Immature natural killer cell (primary cell): Measurements from ENCODE around the gene POP5. TPM values are rescaled to one million over a fixed set of nuclear protein-coding genes. Genes with fewer than 3 reads are reported as not detected.

Experiments
- DNase-seq, 3 donors: peaks; one replicate each; pipeline ENCODE4 v3.0.0; 2022; ENCODE audit warnings: mixed read lengths in 1 of 3
- H3K27ac Mint-ChIP-seq, 6 donors: one replicate each; pipeline ENCODE4 v1.8.0; 2020; ENCODE audit warnings: mixed read lengths in 6 of 6, mild to moderate bottlenecking in 5 of 6, inconsistent platforms in 4 of 6, moderate library complexity in 3 of 6
- H3K27me3 Mint-ChIP-seq, 3 donors: one replicate each; pipeline ENCODE4 v1.8.0; 2020 to 2021; ENCODE audit warnings: low read depth in 3 of 3, mild to moderate bottlenecking in 3 of 3, mixed read lengths in 3 of 3, moderate library complexity in 3 of 3, inconsistent platforms in 1 of 3
- H3K36me3 Mint-ChIP-seq, 3 donors: one replicate each; pipeline ENCODE4 v1.8.0; 2020; ENCODE audit warnings: mixed read lengths in 3 of 3, inconsistent platforms in 2 of 3, mild to moderate bottlenecking in 2 of 3
- H3K4me1 Mint-ChIP-seq, 2 donors: one replicate each; pipeline ENCODE4 v1.8.0; 2020; ENCODE audit warnings: inconsistent platforms in 2 of 2, mild to moderate bottlenecking in 2 of 2, mixed read lengths in 2 of 2, moderate library complexity in 1 of 2
- H3K4me3 Mint-ChIP-seq, 5 donors: one replicate each; pipeline ENCODE4 v1.8.0; 2020; ENCODE audit warnings: mild to moderate bottlenecking in 5 of 5, mixed read lengths in 5 of 5, inconsistent platforms in 3 of 5, moderate library complexity in 3 of 5
- H3K9me3 Mint-ChIP-seq, 6 donors: one replicate each; pipeline ENCODE4 v1.8.0; 2020; ENCODE audit warnings: mild to moderate bottlenecking in 6 of 6, mixed read lengths in 6 of 6, inconsistent platforms in 4 of 6, moderate library complexity in 3 of 6
- polyA plus RNA-seq, 3 donors: library from polyadenylated mRNA; unstranded; fragments of 300-500 nt; fragmentation: Illumina TruSeq; gene quantifications; one replicate each; pipeline ENCODE4 v1.2.3, GENCODE V29; 2021

The POP5 gene
- polyA plus RNA-seq, 3 donors from 2014 or later: 86.2 to 110 (median 101) TPM

DNA sequence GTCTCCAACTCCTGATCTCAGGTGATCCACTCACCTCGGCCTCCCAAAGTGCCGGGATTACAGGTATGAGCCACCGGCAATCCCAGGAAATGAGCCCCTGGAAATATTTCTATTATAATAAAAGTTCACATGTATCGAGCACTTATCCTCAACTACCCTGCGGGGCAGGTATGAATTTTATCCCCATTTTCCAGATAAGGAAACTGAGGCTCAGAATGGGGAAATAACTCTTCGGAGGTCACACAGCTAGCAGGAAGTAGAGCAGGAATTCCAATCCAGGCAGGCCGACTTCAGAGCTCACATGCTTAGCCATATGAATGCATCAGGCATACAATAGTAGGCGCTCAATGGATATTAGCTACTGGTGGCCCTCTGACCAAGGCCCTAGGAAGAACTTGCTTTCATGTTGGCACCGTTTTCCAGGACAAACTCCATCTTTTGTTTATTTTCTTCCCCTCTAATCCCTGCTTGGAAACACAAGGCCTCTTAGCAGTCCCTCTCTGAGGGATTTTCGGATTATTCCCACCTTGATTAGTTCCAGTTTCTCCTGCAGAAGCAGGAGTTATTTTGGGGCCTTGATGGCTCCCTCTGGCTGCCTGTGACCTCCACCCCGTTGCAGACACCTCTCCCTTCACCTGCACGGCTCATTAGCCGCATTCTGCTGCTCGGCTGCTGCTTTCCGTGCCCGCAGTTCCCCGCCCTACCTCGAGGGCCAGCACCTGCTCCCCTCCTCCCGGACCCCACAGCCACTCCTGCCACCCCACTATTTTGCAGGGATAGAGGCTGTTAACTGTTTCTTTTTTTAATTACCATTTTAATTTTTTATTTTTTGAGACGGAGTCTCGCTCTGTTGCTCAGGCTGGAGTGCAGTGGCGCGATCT, 18.7 kb upstream of the POP5 start:
- no peak overlapping the region for H3K4me3 Mint-ChIP-seq
- no peak for DNase-seq
- peak overlapping the region in 1 of 6 donors; percentile 34 for H3K27ac Mint-ChIP-seq
- peaks cover 0 to 14% (median 4%) of the 10 kb centered on the region in 3 donors for H3K27me3 Mint-ChIP-seq
- no peaks in the 10 kb centered on the region for H3K9me3 Mint-ChIP-seq
- H3K4me1 Mint-ChIP-seq: no peaks in the 10 kb centered on the region
- H3K36me3 Mint-ChIP-seq: no peaks in the 10 kb centered on the region

- peaks cover 0 to 14% (median 3%) of the 10 kb centered on the region in 3 donors for H3K27me3 Mint-ChIP-seq
- H3K4me1 Mint-ChIP-seq: no peaks in the 10 kb centered on the region
- H3K9me3 Mint-ChIP-seq: no peaks in the 10 kb centered on the region
- H3K27ac Mint-ChIP-seq: no peak overlapping the region
- no peak for DNase-seq
- H3K4me3 Mint-ChIP-seq: no peak overlapping the region
- H3K36me3 Mint-ChIP-seq: no peaks in the 10 kb centered on the region
These were observed 17.7 kb upstream of the POP5 start for GRCh38 chr12:120598674-120599463.

GRCh38 chr12:120597861-120598260, 16.7 kb upstream of the POP5 start:
- no peaks in the 10 kb centered on the region for H3K4me1 Mint-ChIP-seq
- DNase-seq: no peak
- peaks cover 0 to 14% (median 3%) of the 10 kb centered on the region in 3 donors for H3K27me3 Mint-ChIP-seq
- H3K9me3 Mint-ChIP-seq: no peaks in the 10 kb centered on the region
- peak overlapping the region in 2 of 6 donors; percentile 28 to 57 for H3K27ac Mint-ChIP-seq
- no peaks in the 10 kb centered on the region for H3K36me3 Mint-ChIP-seq
- H3K4me3 Mint-ChIP-seq: no peak overlapping the region

DNA sequence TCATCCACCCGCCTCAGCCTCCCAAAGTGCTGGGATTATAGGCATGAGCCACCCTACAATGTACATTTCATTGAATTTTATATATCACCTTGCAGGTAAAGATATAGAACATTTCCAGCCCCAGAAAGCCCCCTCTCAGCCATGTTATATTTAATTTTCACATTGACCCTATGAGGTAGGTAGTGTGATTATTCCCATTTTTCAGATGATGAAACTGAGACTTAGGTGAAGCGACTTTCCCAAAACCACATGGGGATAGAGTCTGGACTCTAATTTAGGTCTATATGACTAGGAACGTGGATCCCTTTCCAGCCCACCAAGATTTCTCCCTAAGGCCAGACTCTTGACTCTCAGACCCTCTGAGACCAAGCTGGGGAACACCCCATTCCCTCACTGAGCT, 15.7 kb upstream of the POP5 start:
- Mint-ChIP-seq H3K27me3 (peaks cover 0 to 14% (median under 1%) of the 10 kb centered on the region in 3 donors), H3K36me3 (no peaks in the 10 kb centered on the region), H3K4me3 (no peak overlapping the region), H3K27ac (no peak overlapping the region), H3K9me3 (no peaks in the 10 kb centered on the region), H3K4me1 (no peaks in the 10 kb centered on the region)
- DNase-seq: no peak

GRCh38 chr12:120592121-120593049, 11.2 kb upstream of the POP5 start:
- Mint-ChIP-seq H3K27me3 (peaks cover 0 to 4% (median 2%) of the 10 kb centered on the region in 3 donors), H3K9me3 (peaks cover 0 to 1% (median 0%) of the 10 kb centered on the region in 6 donors), H3K4me1 (no peaks in the 10 kb centered on the region), H3K36me3 (no peaks in the 10 kb centered on the region), H3K27ac (no peak overlapping the region), H3K4me3 (no peak overlapping the region)
- no peak for DNase-seq

GRCh38 chr12:120590741-120591407, 9.7 kb upstream of the POP5 start:
- no peak for DNase-seq
- Mint-ChIP-seq H3K4me3 (no peak overlapping the region), H3K27ac (no peak overlapping the region), H3K4me1 (no peaks in the 10 kb centered on the region), H3K36me3 (no peaks in the 10 kb centered on the region), H3K9me3 (peaks cover 0 to 1% (median 0%) of the 10 kb centered on the region in 6 donors), H3K27me3 (peaks cover 0 to 3% (median 2%) of the 10 kb centered on the region in 3 donors)

DNA sequence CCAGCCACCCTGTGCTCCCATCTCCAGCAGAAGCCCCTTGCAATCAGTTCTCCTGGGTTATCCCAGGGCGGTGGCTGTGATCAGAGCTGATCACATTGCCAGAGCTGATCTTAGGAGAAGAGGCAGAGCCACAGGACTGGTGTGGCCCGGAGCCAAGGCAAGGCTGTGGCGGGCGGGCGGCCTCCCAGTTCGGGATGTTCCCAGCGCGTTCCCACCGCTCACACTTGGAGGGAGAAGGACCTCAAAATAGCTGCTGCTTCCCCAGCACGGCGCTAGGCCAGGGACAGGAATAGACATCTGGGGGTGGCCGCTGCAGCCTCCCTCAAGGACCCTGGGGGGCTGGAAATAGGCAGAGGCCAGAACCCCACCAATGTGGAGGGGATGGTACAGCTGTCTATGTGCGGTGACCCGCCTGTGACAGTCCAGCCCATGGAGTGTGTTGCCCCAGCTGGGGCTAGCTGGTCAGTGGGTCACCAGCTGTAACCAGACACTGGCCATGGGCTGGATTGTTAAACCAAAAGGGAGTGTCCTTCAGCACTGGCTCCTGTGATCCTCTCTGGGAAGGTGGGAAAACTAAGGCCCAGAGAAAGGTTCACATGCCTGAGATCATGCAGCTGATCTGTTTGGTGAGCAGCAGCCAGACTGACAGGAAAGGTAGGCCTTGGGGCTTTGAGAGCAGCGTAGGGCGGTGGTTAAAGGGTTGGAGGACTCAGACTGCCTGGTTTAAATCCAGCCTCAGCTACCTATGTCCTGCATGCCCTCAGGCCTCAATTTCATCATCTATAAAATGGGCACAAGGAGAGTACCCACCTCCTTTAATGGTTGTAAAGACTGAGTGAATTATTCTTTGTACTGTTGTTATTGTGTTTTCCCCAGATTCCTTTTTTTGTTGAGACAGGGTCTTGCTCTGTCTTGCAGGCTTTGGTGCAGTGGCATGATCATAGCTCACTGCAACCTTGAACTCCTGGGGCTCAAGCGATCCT, 8.0 kb upstream of the POP5 start:
- Mint-ChIP-seq H3K27ac (no peak overlapping the region), H3K9me3 (peaks cover 0 to 1% (median 0%) of the 10 kb centered on the region in 6 donors), H3K36me3 (no peaks in the 10 kb centered on the region), H3K27me3 (peaks cover 1 to 7% (median 4%) of the 10 kb centered on the region in 3 donors), H3K4me1 (peaks cover under 1 to 3% of the 10 kb centered on the region in 2 donors), H3K4me3 (no peak overlapping the region)
- no peak for DNase-seq

- H3K27ac Mint-ChIP-seq: no peak overlapping the region
- DNase-seq: no peak
- H3K36me3 Mint-ChIP-seq: no peaks in the 10 kb centered on the region
- H3K4me1 Mint-ChIP-seq: peaks cover 9 to 10% of the 10 kb centered on the region in 2 donors
- peaks cover 7 to 11% (median 9%) of the 10 kb centered on the region in 3 donors for H3K27me3 Mint-ChIP-seq
- no peak overlapping the region for H3K4me3 Mint-ChIP-seq
- H3K9me3 Mint-ChIP-seq: peaks cover 0 to 1% (median 0%) of the 10 kb centered on the region in 6 donors
These were observed 7.2 kb upstream of the POP5 start for GRCh38 chr12:120588371-120588770.

GRCh38 chr12:120586860-120587259, 5.7 kb upstream of the POP5 start:
- Mint-ChIP-seq H3K4me1 (peaks cover 16 to 17% of the 10 kb centered on the region in 2 donors), H3K27me3 (peaks cover 12 to 15% (median 12%) of the 10 kb centered on the region in 3 donors), H3K9me3 (peaks cover 0 to 1% (median 0%) of the 10 kb centered on the region in 6 donors), H3K4me3 (no peak overlapping the region), H3K36me3 (no peaks in the 10 kb centered on the region), H3K27ac (no peak overlapping the region)
- no peak for DNase-seq

- Mint-ChIP-seq H3K4me1 (peaks cover 22 to 24% of the 10 kb centered on the region in 2 donors), H3K27me3 (peaks cover 15 to 19% (median 18%) of the 10 kb centered on the region in 3 donors), H3K9me3 (no peaks in the 10 kb centered on the region), H3K4me3 (peak overlapping the region in 1 of 5 donors; percentile 54), H3K27ac (no peak overlapping the region), H3K36me3 (no peaks in the 10 kb centered on the region)
- DNase-seq: no peak
These were observed 5.0 kb upstream of the POP5 start for GRCh38 chr12:120586206-120586605.

GRCh38 chr12:120584343-120585149, 3.3 kb upstream of the POP5 start:
- DNase-seq: peak; percentile 26 to 43 (median 37)
- Mint-ChIP-seq H3K4me3 (peak overlapping the region; percentile 55 to 80 (median 79)), H3K9me3 (no peaks in the 10 kb centered on the region), H3K4me1 (peaks cover 33 to 40% of the 10 kb centered on the region in 2 donors), H3K36me3 (no peaks in the 10 kb centered on the region), H3K27ac (no peak overlapping the region), H3K27me3 (peaks cover 15 to 22% (median 21%) of the 10 kb centered on the region in 3 donors)
